ENCODE results near the gene LTBP2. TPM values are rescaled to one million over a fixed set of nuclear protein-coding genes. Genes with fewer than 3 reads are reported as not detected.
"Not testable (repeated sequence)": the region's sequence is repeated elsewhere in the genome, so short reads cannot be mapped to it uniquely, and the experiment has no call there.

The LTBP2 gene
- total and polyA plus RNA-seq, 2 of the 8 experiments (the other 6 are each of a cell fraction or from before 2014, with no cell fraction given): 0.48 to 0.89 TPM

DNA sequence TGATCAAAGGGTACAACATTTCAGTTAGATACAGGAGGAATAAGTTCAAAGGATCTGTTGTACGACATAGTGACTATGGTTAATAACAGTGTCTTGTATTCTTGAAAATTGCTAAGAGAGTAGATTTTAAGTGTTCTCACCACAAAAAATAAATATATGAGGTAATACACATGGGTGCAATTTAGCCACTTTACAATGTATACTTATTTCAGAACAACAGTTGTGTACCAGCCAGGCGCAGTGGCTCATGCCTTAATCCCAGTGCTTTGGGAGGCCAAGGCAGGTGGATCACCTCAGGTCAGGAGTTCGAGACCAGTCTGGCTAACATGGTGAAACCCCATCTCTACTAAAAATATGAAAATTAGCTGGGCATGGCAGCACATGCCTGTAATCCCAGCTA is 75.7 kb downstream of the LTBP2 start:
- H3K23ac ChIP-seq (ENCODE audit: insufficient read length); H3K36me3 ChIP-seq (ENCODE audit: control insufficient read depth in 2 of 4, insufficient read depth in 4 of 4, low read length in 3 of 4); DNase-seq (ENCODE audit: low read depth in 1 of 2, low spot score in 2 of 2); H4K8ac ChIP-seq (ENCODE audit: extremely low read depth, insufficient read depth, low read length); H4K91ac ChIP-seq (replicated peaks; ENCODE audit: insufficient read length, low read length); H2BK5ac ChIP-seq (ENCODE audit: low read depth, low read length); H2BK120ac ChIP-seq (replicated peaks; ENCODE audit: low read depth, low read length); H3K4me3 ChIP-seq (ENCODE audit: extremely low read depth in 1 of 4, insufficient read depth in 2 of 4, low read depth in 3 of 4, low read length in 4 of 4); FAIRE-seq; H2BK20ac ChIP-seq (ENCODE audit: low read length); H3K79me1 ChIP-seq (ENCODE audit: low read depth, low read length); H3K14ac ChIP-seq (ENCODE audit: insufficient read length); H4K5ac ChIP-seq (ENCODE audit: insufficient read length, low read depth, low read length); H3K79me2 ChIP-seq (ENCODE audit: control insufficient read depth in 1 of 2, insufficient read depth in 2 of 2, low read length in 2 of 2); H3K27ac ChIP-seq (ENCODE audit: low read depth, low read length); POLR2A ChIA-PET (ENCODE audit: partially characterized antibody); H3K9ac ChIP-seq (replicated peaks in 1 of 4; ENCODE audit: extremely low read depth in 1 of 4, low read depth in 3 of 4, low read length in 3 of 4); H2AFZ ChIP-seq (ENCODE audit: low read length); H3K23me2 ChIP-seq (ENCODE audit: low read depth, low read length); H4K20me1 ChIP-seq (replicated peaks in 1 of 2; ENCODE audit: control insufficient read depth in 1 of 2, insufficient read depth in 2 of 2, low read length in 2 of 2); H3K18ac ChIP-seq (ENCODE audit: extremely low read depth, low read length); H3K4ac ChIP-seq (replicated peaks; ENCODE audit: insufficient read length, low read depth, low read length); H3K9me3 ChIP-seq (ENCODE audit: insufficient read depth in 2 of 2, low read depth in 1 of 2, low read length in 1 of 2); H3K56ac ChIP-seq (replicated peaks; ENCODE audit: insufficient read length, low read depth, low read length); H2BK12ac ChIP-seq (ENCODE audit: low read depth, low read length); H2BK15ac ChIP-seq (ENCODE audit: low read length); H3K4me2 ChIP-seq (ENCODE audit: insufficient read depth in 1 of 2, low read depth in 2 of 2, low read length in 2 of 2); H3K4me1 ChIP-seq (replicated peaks in 1 of 4; ENCODE audit: control insufficient read depth in 3 of 4, insufficient read depth in 4 of 4, low read length in 3 of 4); H2AK5ac ChIP-seq (ENCODE audit: low read depth, low read length); H3K27me3 ChIP-seq (replicated peaks in 1 of 4; ENCODE audit: control insufficient read depth in 3 of 4, extremely low read depth in 1 of 4, insufficient read depth in 3 of 4, low read length in 3 of 4): not testable (repeated sequence)
- WGBS, 2 experiments (ENCODE audit: extremely low coverage in 1 of 2, insufficient coverage in 1 of 2, insufficient read length in 1 of 2, insufficient replicate concordance in 2 of 2, low coverage in 1 of 2, low lambda C conversion rate in 2 of 2, missing lambda C conversion rate in 1 of 2): 87% methylated on average over 3 of the region's 3 CpGs; no CpG with 5 or more reads in 1 of the 2 experiments
- CTCF ChIA-PET (ENCODE audit: partially characterized antibody): interaction anchor here (1.2 to 2.0 kb wide), 3 partner anchors 11 to 74 kb away, joined by 4 to 9 read pairs (median 5); no protein-coding TSS in a partner anchor

All from H1 (cell line).